ENCODE measurements around the gene ANO8. TPM values are rescaled to one million over a fixed set of nuclear protein-coding genes. Genes with fewer than 3 reads are reported as not detected.
A peak's percentile ranks its signal among the peaks of the same experiment; 100 is the strongest.

ANO8 gene
- total RNA-seq, 1 experiment from 2014 or later = 21.9 TPM

DNA sequence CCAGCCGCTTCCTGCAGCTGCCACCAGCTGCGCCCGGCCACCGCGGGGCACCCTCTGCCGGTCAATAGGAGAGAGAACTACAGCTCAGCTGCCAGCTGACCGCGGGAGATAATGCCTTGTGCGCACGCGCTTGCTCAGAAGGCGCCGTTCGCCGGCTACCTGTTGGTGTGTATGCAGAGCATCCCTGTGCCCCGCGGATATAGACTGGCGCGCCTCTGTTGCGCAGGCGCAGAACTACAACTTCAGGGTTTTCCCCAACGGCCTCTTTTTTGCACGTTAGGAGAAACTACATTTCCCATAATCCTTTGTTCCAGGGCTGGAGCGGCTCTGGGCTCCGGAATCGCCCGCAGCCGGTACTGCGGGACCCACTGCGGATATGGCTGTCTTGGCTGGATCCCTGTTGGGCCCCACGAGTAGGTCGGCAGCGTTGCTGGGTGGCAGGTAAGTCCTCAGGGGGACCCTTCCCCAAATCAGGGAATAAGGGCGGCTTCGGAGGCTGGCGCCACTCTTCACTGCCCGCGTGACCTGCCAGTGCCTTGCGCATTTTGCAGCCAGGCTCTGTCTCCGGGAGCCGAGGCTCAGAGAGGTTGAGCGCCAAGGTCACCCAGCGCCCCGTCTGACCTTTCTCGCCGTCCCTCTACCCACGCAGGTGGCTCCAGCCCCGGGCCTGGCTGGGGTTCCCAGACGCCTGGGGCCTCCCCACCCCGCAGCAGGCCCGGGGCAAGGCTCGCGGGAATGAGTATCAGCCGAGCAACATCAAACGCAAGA, 29.0 kb downstream of the ANO8 start, which contains the start of gene MRPL34:
Gene MRPL34, plus strand, starts transcription at position 356 of the 768 bp plus-strand sequence. Its CDS starts 21 bp downstream, at position 377.
- peak within 1 kb of the TSS; percentile 2 for H3K18ac ChIP-seq (ENCODE audit: insufficient read length, low read depth, low read length)
- H2AFZ ChIP-seq (ENCODE audit: low read length) = no peak within 1 kb of the TSS
- no peak within 1 kb of the TSS for H3K23ac ChIP-seq (ENCODE audit: insufficient read length, low read depth, low read length)
- no peak within 1 kb of the TSS for H2AK5ac ChIP-seq (ENCODE audit: insufficient read length, low read length)
- H3K14ac ChIP-seq (ENCODE audit: insufficient read depth, low read length) = peak within 1 kb of the TSS; percentile 61; the same call in 1 of the 2 replicates
- no peaks in the 10 kb centered on the region for H3K27me3 ChIP-seq (ENCODE audit: insufficient read depth, low read length)
- H3K9me3 ChIP-seq (ENCODE audit: control insufficient read depth, low read depth, low read length) = no peaks in the 10 kb centered on the region
- no peak within 1 kb of the TSS for H2BK12ac ChIP-seq (ENCODE audit: insufficient read length, low read depth, low read length)
- WGBS (ENCODE audit: extremely low coverage, insufficient read length, low lambda C conversion rate) = no CpG with 5 or more reads among the region's 55 CpGs
- peak within 1 kb of the TSS; percentile 66 for H3K9ac ChIP-seq (ENCODE audit: extremely low read depth, insufficient read length, low read length)
- H2BK15ac ChIP-seq (ENCODE audit: low read depth, low read length) = no peak within 1 kb of the TSS
- Mint-ChIP-seq H3K4me1 (peaks cover 30 to 44% of the 10 kb centered on the region in 2 experiments), H3K9me3 (no peaks in the 10 kb centered on the region), H3K27me3 (ENCODE audit: low read depth) (no peaks in the 10 kb centered on the region; the same call in 1 of the 2 replicates), H3K36me3 (ENCODE audit: insufficient read depth in 1 of 3, low read depth in 3 of 3) (peaks cover 3 to 7% (median 7%) of the 10 kb centered on the region in 3 experiments; a peak in 6 of 7 replicates), H3K4me3 (peak within 1 kb of the TSS; percentile 75 to 97), H3K27ac (peak within 1 kb of the TSS; percentile 89 to 96 (median 89))
- DNase-seq = peak; percentile 100
- no peak within 1 kb of the TSS for H4K5ac ChIP-seq (ENCODE audit: insufficient read length, low read depth, low read length)
- H3K27ac ChIP-seq (ENCODE audit: insufficient read length, low read depth, low read length) = peak within 1 kb of the TSS; percentile 2
- H3K4me1 ChIP-seq (ENCODE audit: insufficient read depth, low read length) = peaks cover 3% of the 10 kb centered on the region; the same call in 1 of the 2 replicates
- peaks cover 11% of the 10 kb centered on the region for H3K23me2 ChIP-seq (ENCODE audit: insufficient read length, low read depth, low read length, poor library complexity, severe bottlenecking)
- H4K91ac ChIP-seq (ENCODE audit: insufficient read length, low read depth, low read length) = no peak within 1 kb of the TSS
- H3K4ac ChIP-seq (ENCODE audit: low read depth, low read length) = no peak within 1 kb of the TSS
- no peak within 1 kb of the TSS for H2BK120ac ChIP-seq (ENCODE audit: low read depth, low read length, poor library complexity, severe bottlenecking)
- peak within 1 kb of the TSS; percentile 76 for H3K4me2 ChIP-seq (ENCODE audit: insufficient read depth, insufficient read length, low read length)
- no peak within 1 kb of the TSS for H2BK5ac ChIP-seq (ENCODE audit: insufficient read length, low read length)
- no peaks in the 10 kb centered on the region for H4K20me1 ChIP-seq (ENCODE audit: control insufficient read depth, insufficient read depth, insufficient read length)
- H4K8ac ChIP-seq (replicated peaks; ENCODE audit: insufficient read length, low read depth, low read length) = no peak within 1 kb of the TSS
- H3K56ac ChIP-seq (ENCODE audit: insufficient read length, low read depth, low read length) = no peak within 1 kb of the TSS
- H3K79me2 ChIP-seq (ENCODE audit: insufficient read depth, low read length) = peaks cover 4% of the 10 kb centered on the region; the same call in 1 of the 2 replicates
- peaks cover 2% of the 10 kb centered on the region for H3K79me1 ChIP-seq (ENCODE audit: insufficient read depth, low read depth, low read length, poor library complexity, severe bottlenecking)
- no peak within 1 kb of the TSS for H3T11ph ChIP-seq (ENCODE audit: low read length)
- TF ChIP-seq, protein P1, sequence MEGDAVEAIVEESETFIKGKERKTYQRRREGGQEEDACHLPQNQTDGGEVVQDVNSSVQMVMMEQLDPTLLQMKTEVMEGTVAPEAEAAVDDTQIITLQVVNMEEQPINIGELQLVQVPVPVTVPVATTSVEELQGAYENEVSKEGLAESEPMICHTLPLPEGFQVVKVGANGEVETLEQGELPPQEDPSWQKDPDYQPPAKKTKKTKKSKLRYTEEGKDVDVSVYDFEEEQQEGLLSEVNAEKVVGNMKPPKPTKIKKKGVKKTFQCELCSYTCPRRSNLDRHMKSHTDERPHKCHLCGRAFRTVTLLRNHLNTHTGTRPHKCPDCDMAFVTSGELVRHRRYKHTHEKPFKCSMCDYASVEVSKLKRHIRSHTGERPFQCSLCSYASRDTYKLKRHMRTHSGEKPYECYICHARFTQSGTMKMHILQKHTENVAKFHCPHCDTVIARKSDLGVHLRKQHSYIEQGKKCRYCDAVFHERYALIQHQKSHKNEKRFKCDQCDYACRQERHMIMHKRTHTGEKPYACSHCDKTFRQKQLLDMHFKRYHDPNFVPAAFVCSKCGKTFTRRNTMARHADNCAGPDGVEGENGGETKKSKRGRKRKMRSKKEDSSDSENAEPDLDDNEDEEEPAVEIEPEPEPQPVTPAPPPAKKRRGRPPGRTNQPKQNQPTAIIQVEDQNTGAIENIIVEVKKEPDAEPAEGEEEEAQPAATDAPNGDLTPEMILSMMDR (conservative IDR thresholded peaks at IDR 0.05) = peak; percentile 78
- no peak within 1 kb of the TSS for H2BK20ac ChIP-seq (ENCODE audit: low read depth, low read length, poor library complexity, severe bottlenecking)
